Measurements from ENCODE around the gene ANKRD10. TPM values are rescaled to one million over a fixed set of nuclear protein-coding genes. Genes with fewer than 3 reads are reported as not detected.
"Not testable (repeated sequence)": the region's sequence is repeated elsewhere in the genome, so short reads cannot be mapped to it uniquely, and the experiment has no call there.

The ANKRD10 gene
- total RNA-seq, 1 experiment from 2014 or later, result 159 TPM

- not testable (repeated sequence) for H2BK5ac ChIP-seq (ENCODE audit: insufficient read length, low read length); H3K4ac ChIP-seq (ENCODE audit: low read depth, low read length); H3K23me2 ChIP-seq (ENCODE audit: insufficient read length, low read depth, low read length, poor library complexity, severe bottlenecking); H2AFZ ChIP-seq (ENCODE audit: low read length); H3K27me3 Mint-ChIP-seq (ENCODE audit: low read depth); H2BK15ac ChIP-seq (ENCODE audit: low read depth, low read length); H3K27ac Mint-ChIP-seq; H3K27ac ChIP-seq (ENCODE audit: insufficient read length, low read depth, low read length); DNase-seq; H3K79me1 ChIP-seq (ENCODE audit: insufficient read depth, low read depth, low read length, poor library complexity, severe bottlenecking); H4K8ac ChIP-seq (replicated peaks; ENCODE audit: insufficient read length, low read depth, low read length); H3K4me3 Mint-ChIP-seq; H2BK120ac ChIP-seq (ENCODE audit: low read depth, low read length, poor library complexity, severe bottlenecking); H2BK20ac ChIP-seq (ENCODE audit: low read depth, low read length, poor library complexity, severe bottlenecking); H4K20me1 ChIP-seq (ENCODE audit: control insufficient read depth, insufficient read depth, insufficient read length); H3K9me3 ChIP-seq (ENCODE audit: control insufficient read depth, low read depth, low read length); H3K27me3 ChIP-seq (ENCODE audit: insufficient read depth, low read length); H3K23ac ChIP-seq (ENCODE audit: insufficient read length, low read depth, low read length); H3K4me2 ChIP-seq (ENCODE audit: insufficient read depth, insufficient read length, low read length); H3K79me2 ChIP-seq (ENCODE audit: insufficient read depth, low read length); H2BK12ac ChIP-seq (ENCODE audit: insufficient read length, low read depth, low read length); H3T11ph ChIP-seq (ENCODE audit: low read length); H3K18ac ChIP-seq (ENCODE audit: insufficient read length, low read depth, low read length); H3K56ac ChIP-seq (ENCODE audit: insufficient read length, low read depth, low read length); H4K5ac ChIP-seq (ENCODE audit: insufficient read length, low read depth, low read length); H3K4me1 Mint-ChIP-seq; H3K14ac ChIP-seq (ENCODE audit: insufficient read depth, low read length); H3K4me1 ChIP-seq (ENCODE audit: insufficient read depth, low read length); H4K91ac ChIP-seq (ENCODE audit: insufficient read length, low read depth, low read length); H3K9ac ChIP-seq (ENCODE audit: extremely low read depth, insufficient read length, low read length); H2AK5ac ChIP-seq (ENCODE audit: insufficient read length, low read length); H3K36me3 Mint-ChIP-seq (ENCODE audit: insufficient read depth in 1 of 3, low read depth in 3 of 3)
- H3K9me3 Mint-ChIP-seq, result peaks cover 10 to 17% of the 10 kb centered on the region in 2 experiments
- WGBS (ENCODE audit: extremely low coverage, insufficient read length, low lambda C conversion rate), result no CpG with 5 or more reads among the region's 7 CpGs
Observed at GRCh38 chr13:110955608-110956007, 40.7 kb upstream of the ANKRD10 start.

- H2BK20ac ChIP-seq (ENCODE audit: low read depth, low read length, poor library complexity, severe bottlenecking); H4K91ac ChIP-seq (ENCODE audit: insufficient read length, low read depth, low read length); H2BK5ac ChIP-seq (ENCODE audit: insufficient read length, low read length); H3K18ac ChIP-seq (ENCODE audit: insufficient read length, low read depth, low read length); H2AK5ac ChIP-seq (ENCODE audit: insufficient read length, low read length); H2AFZ ChIP-seq (ENCODE audit: low read length); H3K27me3 ChIP-seq (ENCODE audit: insufficient read depth, low read length); H4K20me1 ChIP-seq (ENCODE audit: control insufficient read depth, insufficient read depth, insufficient read length); H3K23me2 ChIP-seq (ENCODE audit: insufficient read length, low read depth, low read length, poor library complexity, severe bottlenecking); H4K5ac ChIP-seq (ENCODE audit: insufficient read length, low read depth, low read length); H2BK15ac ChIP-seq (ENCODE audit: low read depth, low read length); H2BK120ac ChIP-seq (ENCODE audit: low read depth, low read length, poor library complexity, severe bottlenecking); H4K8ac ChIP-seq (replicated peaks; ENCODE audit: insufficient read length, low read depth, low read length); H3K79me2 ChIP-seq (ENCODE audit: insufficient read depth, low read length); H3K56ac ChIP-seq (ENCODE audit: insufficient read length, low read depth, low read length); H3K36me3 Mint-ChIP-seq (ENCODE audit: insufficient read depth in 1 of 3, low read depth in 3 of 3); H3K27ac Mint-ChIP-seq; H3K27ac ChIP-seq (ENCODE audit: insufficient read length, low read depth, low read length); H3K27me3 Mint-ChIP-seq (ENCODE audit: low read depth); H3K4ac ChIP-seq (ENCODE audit: low read depth, low read length); H3K79me1 ChIP-seq (ENCODE audit: insufficient read depth, low read depth, low read length, poor library complexity, severe bottlenecking); H3K4me2 ChIP-seq (ENCODE audit: insufficient read depth, insufficient read length, low read length); H3K4me1 ChIP-seq (ENCODE audit: insufficient read depth, low read length); H3K14ac ChIP-seq (ENCODE audit: insufficient read depth, low read length); H3K9me3 ChIP-seq (ENCODE audit: control insufficient read depth, low read depth, low read length); H3K4me3 Mint-ChIP-seq; H2BK12ac ChIP-seq (ENCODE audit: insufficient read length, low read depth, low read length); H3K23ac ChIP-seq (ENCODE audit: insufficient read length, low read depth, low read length); H3T11ph ChIP-seq (ENCODE audit: low read length); H3K9ac ChIP-seq (ENCODE audit: extremely low read depth, insufficient read length, low read length); H3K4me1 Mint-ChIP-seq: not testable (repeated sequence)
- no CpG with 5 or more reads among the region's 11 CpGs for WGBS (ENCODE audit: extremely low coverage, insufficient read length, low lambda C conversion rate)
- peaks cover 10 to 14% of the 10 kb centered on the region in 2 experiments for H3K9me3 Mint-ChIP-seq
- DNase-seq, result peak; percentile 37
Observed at GRCh38 chr13:110955072-110955503, 40.2 kb upstream of the ANKRD10 start.
